ENCODE data around the gene P3H2.
"Not testable (repeated sequence)": the region's sequence is repeated elsewhere in the genome, so short reads cannot be mapped to it uniquely, and the experiment has no call there.

The P3H2 gene

GRCh38 chr3:189983612-189984011 lies 137.1 kb downstream of the P3H2 start:
- DNase-seq (ENCODE audit: low read depth in 2 of 2) = no peak

GRCh38 chr3:189982321-189982945 lies 138.3 kb downstream of the P3H2 start:
- no peak for DNase-seq (ENCODE audit: low read depth in 2 of 2)

GRCh38 chr3:189981668-189982067 lies 139.0 kb downstream of the P3H2 start:
- DNase-seq (ENCODE audit: low read depth in 2 of 2) = no peak

GRCh38 chr3:189978753-189979152 lies 141.9 kb downstream of the P3H2 start:
- no peak for DNase-seq (ENCODE audit: low read depth in 2 of 2)

GRCh38 chr3:189977174-189977573 lies 143.5 kb downstream of the P3H2 start:
- no peak for DNase-seq (ENCODE audit: low read depth in 2 of 2)

- no peak for DNase-seq (ENCODE audit: low read depth in 2 of 2)
Observed at GRCh38 chr3:189975391-189975990, 145.2 kb downstream of the P3H2 start.

- no peak for DNase-seq (ENCODE audit: low read depth in 2 of 2)
Observed at GRCh38 chr3:189974359-189974758, 146.3 kb downstream of the P3H2 start.

- DNase-seq (ENCODE audit: low read depth in 2 of 2) = peak in 1 of 2 donors; percentile 35
Observed at GRCh38 chr3:189967254-189967865, 153.3 kb downstream of the P3H2 start.

- no peak for DNase-seq (ENCODE audit: low read depth in 2 of 2)
Observed at GRCh38 chr3:189966843-189967242, 153.9 kb downstream of the P3H2 start.

- DNase-seq (ENCODE audit: low read depth in 2 of 2) = no peak
Observed at GRCh38 chr3:189964623-189965332, 155.9 kb downstream of the P3H2 start.

- no peak for DNase-seq (ENCODE audit: low read depth in 2 of 2)
Observed at GRCh38 chr3:189962466-189962865, 158.2 kb downstream of the P3H2 start.

GRCh38 chr3:189961522-189962161 lies 159.1 kb downstream of the P3H2 start:
- DNase-seq (ENCODE audit: low read depth in 2 of 2) = peak; percentile 61 to 68

- DNase-seq (ENCODE audit: low read depth in 2 of 2) = not testable (repeated sequence)
Observed at GRCh38 chr3:189961086-189961485, 159.6 kb downstream of the P3H2 start.

GRCh38 chr3:189954733-189955665 lies 165.7 kb downstream of the P3H2 start:
- no peak for DNase-seq (ENCODE audit: low read depth in 2 of 2)

GRCh38 chr3:189953551-189953950 lies 167.1 kb downstream of the P3H2 start:
- no peak for DNase-seq (ENCODE audit: low read depth in 2 of 2)

- no peak for DNase-seq (ENCODE audit: low read depth in 2 of 2)
Observed at GRCh38 chr3:189952272-189952671, 168.4 kb downstream of the P3H2 start.

GRCh38 chr3:189950258-189950657 lies 170.4 kb downstream of the P3H2 start:
- DNase-seq (ENCODE audit: low read depth in 2 of 2) = no peak

GRCh38 chr3:189949580-189949979 lies 171.1 kb downstream of the P3H2 start:
- DNase-seq (ENCODE audit: low read depth in 2 of 2) = no peak

- no peak for DNase-seq (ENCODE audit: low read depth in 2 of 2)
Observed at GRCh38 chr3:189948724-189949045, 172.0 kb downstream of the P3H2 start.

GRCh38 chr3:189947948-189948723 lies 172.6 kb downstream of the P3H2 start:
- DNase-seq (ENCODE audit: low read depth in 2 of 2) = no peak
